Activated CD8-positive, alpha-beta memory T cell treated with anti-CD3 and anti-CD28 coated beads for 1 hour (primary cell): Measurements from ENCODE around the gene GPC1.

Experiments used
- DNase-seq, 2 donors: peaks; one replicate each; pipeline ENCODE4 v3.0.0-alpha.2; 2020; ENCODE audit warnings: low read depth in 1 of 2; ENCODE audit errors: extremely low read depth in 1 of 2

GPC1 gene

DNA sequence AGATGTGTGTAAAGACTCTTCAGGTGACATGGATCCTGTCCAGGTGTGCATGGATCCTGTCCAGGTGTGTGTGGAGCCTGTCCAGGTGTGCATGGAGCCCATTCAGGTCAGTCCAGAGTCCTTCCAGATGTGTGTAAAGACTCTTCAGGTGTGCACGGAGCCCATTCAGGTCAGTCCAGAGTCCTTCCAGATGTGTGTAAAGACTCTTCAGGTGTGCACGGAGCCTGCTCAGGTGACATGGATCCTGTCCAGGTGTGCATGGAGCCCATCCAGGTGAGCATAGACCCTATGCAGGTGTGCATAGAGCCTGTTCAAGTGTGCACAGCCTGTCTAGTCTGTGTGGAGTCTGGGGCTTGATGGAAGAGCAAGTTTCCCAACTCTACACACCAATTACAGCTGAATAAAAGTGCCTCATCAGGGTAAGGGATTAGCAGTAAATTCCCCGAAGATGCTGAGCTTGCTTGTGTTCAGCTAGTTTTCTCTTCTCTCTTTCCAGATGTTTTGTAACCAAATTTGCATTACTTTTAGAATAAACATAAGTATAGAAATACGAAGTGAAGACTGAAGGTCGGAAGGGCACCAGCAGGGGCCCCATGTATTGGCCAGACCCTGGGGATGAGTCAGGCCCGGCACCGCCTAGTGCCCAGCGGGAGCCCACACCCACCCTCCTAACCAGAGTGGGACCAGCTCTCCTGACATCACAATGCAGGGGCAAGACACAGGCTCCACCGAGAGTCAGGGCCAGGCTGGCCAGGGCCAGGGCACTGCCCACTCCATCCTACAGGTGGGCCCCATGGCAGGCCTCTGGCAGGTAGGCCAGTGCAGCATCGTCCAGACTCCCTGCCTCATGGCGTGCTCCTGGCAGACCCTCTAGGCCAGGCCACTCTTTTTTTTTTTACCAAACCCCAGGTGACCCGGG lies 38.6 kb upstream of the GPC1 start:
- no peak for DNase-seq

DNA sequence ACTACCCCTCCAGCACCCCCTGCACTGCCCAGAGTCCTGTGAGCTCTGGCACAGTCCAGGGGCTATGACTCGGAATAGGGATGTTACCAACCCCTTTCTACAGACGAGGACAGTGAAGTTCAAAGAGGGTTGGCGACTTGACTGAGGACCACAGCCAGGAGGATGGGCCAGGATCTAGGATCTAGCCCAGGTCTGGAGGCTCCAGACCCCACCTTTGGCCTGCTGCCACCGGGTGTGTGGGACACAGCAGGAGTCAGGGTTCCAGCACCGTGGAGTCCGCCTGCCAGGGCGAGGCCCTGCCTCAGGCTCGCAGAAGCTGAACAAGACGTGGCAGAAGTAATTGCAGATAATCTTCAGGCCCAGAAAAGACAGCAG lies 37.9 kb upstream of the GPC1 start:
- DNase-seq, result no peak

DNA sequence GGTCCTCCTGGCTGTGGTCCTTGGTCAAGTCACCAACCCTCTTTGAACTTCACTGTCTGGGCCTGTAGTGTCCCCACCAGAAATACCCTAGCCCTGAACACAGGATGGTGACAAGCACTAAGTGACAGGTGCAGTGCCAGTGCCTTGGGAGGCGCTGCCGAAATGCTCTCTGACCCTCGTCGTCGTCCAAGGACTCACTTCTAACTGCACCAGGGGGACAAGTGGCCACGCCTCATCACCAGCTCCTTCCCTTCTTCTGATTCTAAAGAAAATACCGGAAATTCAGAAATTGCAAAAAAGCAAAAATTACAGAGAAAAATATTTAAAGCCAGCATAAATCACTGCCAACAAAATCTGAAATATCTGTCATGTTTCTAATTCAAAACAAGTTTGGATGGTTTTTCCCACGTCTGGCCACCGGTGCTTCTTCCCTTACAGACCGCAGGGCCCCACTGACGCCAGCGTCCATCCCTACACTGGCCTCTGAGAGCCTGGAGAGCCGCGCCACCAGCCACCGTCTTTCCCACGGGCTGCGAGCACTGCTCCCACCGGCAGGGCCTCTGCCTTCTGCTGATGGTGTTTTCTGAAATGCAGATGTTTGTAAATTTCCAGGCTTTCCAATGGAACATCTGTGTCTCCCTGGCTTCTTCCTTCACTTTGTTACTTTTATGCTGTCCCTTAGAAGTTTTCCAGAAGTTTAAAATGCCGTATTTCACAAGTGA lies 37.4 kb upstream of the GPC1 start:
- DNase-seq, result no peak

DNA sequence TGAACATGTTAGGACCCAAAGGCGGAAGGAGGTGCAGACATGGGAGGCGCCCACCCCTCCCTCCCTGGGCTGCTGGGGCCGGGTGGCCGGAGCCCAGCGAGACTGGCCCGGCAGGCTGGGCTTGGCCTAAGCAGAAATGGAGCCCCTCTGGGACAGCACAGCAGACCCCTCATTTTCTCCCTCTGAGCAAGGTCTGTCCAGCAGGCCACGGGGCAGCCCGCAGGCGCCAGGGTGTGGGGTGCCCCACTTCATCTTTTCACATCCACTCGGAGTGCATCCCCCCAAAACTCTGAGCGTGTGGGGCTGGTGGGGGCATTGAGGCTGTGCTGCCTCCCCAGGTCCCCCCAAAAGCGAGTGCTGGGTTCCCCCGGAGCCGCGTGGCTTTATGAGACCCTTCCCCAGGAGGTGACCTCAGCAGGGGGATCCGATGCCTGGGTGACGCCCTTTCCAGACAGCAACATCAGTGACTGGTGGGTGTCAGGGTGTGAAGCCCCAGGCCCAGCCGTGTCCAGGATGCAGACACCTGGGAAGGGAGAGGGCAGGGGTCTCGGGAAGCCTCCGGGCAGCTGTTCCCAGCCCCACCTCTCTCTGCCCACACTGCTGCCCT lies 36.7 kb upstream of the GPC1 start:
- no peak for DNase-seq

DNA sequence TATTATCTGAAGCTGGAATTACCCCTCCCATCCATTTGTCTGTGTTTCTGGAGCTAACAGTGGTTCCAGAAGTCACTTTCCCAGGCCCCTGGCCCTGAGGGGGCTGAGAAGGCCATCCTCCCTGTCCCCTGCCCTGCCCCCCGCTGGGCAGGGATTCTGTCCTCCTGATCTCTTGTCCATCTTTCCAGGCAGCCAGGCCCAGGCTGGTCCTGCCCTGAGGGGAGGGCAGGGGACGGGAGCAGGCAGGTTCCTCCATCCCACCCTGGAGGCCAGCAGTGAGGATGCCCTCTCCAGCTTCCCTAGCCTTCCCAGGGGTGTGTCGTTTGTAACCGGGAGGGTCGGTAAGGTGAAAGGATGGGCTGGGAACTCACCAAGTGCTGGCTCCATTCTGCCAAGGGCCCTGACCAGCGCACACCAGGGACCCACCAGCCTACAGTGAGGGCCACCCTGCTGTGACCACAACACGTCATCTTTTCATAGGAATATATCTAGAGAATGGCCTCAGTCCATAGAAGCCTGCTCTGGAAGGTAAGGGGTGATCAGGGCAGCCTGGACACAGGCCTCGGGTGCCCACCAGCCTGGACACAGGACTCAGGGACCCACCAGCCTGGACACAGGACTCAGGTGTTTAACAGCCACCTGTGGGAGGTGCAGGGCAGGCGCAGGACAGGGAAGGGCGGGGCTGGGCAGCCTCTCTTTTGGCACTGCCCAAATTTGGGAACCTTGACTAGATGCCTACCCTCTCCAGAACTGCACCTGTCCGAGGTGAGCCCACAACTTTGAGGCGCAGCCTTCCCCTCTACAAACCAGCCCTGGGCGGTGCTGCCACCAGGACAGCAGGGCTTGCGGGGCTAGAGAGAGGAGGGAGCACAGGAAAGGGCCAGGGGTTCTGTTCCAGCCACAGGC lies 35.8 kb upstream of the GPC1 start:
- DNase-seq, result no peak

DNA sequence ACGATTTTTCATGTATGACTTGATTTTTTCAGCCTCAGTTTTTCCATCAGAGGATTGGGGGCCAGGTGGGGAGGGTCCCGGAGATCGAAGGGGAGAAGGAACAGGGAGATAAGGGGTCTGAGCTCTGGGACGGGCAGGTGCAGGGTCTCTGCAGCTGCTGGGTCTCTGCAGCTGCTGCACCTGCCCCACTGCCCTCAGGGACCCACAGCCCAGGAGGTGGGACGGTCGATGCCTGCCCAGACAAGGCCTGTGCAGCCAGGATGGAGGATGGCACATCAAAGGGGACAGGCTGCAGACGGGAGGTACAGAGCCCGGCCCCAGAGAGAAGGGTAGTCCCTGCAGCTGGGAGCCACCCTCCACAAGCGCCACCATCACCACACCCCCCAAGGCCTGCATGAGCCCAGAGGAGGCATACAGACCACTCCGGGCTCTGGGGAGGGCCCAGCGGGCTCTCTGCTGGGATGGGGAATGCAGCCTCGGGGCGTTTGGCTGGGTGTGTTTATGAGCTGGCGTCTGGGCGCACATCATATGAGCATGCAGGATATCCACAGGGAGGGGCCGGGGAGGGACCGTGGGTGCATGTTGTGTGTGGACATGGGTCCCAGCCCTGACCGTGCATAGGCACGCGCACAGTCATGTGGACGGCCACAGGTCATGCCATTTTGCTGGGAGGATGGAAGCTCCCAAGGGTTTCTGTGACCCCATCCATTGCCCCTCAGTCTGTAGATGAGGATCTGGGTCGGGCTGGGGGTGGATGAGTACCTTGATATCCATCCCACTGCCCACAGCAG lies 34.9 kb upstream of the GPC1 start:
- DNase-seq, result no peak

DNA sequence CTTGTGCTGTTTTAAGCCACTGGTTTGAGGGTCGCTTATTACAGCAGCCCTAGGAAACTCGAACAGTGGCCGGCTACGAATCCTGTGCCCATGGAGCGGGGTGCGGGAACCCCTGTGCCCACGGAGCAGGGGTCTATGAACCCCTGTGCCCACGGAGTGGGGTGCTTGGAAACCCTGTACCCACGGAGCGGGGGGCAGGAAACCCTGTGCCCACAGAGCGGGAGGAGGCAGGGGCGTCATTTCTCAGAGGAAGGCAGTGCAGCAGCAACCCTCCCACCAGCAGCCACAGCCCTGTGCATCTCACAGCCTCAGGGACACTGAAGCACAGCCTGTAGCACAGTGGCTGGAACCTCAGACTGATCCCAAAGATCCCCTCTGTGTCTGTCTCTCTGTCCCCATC lies 34.2 kb upstream of the GPC1 start:
- no peak for DNase-seq

DNA sequence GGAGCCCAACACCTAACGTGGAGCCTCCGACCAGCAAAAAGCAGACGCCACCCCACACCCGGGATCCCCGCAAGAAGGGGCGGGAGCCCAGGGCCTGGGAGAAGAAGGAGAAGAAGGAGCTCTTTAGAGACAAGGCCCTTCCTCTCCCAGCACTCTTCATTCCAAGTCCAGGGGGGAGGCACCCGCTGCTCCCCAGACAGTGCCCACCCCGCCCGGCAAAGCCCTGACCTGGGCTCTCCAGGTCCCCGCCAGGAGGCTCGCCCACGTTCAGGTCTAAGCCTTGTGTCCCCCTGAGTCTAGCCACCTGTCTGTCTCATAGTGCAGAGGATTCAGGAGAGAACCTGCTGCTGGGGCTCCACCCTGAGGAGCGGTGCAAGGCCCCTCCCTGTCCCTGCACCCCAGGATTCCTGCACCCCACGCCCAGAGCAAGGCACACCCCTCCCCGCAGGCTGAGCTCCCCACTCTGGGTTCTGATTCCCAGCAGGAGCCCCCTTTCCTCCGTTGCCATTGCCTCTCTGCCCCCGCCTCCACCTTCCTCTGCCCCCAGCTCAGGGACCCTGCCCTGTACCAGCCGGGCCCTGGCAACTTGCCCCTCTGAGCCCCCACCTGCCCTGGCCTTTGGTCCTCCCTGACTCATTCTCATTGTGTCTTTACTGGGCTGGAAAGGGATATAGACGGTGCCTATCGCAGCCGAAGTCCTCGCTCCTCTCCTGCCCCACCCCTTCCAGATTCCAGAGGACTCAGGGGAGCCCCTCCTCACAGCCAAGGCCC lies 33.5 kb upstream of the GPC1 start:
- no peak for DNase-seq

DNA sequence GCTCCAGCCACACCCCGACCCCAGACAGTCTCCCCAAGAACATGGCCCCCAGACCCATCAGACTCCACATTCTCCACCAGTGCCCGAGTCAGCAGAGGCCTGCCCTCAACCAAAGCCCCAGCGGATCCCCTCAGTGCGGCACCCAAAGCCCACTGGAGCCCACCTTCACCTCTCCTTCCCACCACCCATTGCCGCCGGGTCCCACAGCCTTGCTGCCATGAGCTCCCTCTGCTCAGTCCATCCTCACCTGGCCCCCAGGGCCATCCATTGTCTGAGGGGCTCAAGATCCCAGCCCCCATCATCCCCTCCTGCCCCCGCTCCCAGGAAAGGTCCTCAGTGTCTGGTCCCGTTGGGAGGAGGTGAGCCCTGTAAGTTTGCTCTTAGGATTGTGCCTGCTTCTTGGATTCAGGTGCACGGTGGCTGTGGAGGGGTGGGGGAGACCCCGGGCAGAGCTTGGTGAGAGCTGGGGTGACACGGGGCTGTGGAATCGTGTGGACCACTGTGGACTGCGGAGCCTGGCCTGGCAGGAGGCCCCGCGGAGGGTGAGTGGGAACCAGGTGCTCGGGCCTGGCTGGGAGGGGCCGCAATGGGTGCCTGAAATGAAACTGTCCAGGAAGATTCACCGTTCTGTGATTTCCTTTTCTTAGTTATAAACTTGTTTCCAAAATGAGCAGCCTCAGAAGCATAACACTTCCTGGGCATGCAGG lies 32.7 kb upstream of the GPC1 start:
- DNase-seq, result no peak

DNA sequence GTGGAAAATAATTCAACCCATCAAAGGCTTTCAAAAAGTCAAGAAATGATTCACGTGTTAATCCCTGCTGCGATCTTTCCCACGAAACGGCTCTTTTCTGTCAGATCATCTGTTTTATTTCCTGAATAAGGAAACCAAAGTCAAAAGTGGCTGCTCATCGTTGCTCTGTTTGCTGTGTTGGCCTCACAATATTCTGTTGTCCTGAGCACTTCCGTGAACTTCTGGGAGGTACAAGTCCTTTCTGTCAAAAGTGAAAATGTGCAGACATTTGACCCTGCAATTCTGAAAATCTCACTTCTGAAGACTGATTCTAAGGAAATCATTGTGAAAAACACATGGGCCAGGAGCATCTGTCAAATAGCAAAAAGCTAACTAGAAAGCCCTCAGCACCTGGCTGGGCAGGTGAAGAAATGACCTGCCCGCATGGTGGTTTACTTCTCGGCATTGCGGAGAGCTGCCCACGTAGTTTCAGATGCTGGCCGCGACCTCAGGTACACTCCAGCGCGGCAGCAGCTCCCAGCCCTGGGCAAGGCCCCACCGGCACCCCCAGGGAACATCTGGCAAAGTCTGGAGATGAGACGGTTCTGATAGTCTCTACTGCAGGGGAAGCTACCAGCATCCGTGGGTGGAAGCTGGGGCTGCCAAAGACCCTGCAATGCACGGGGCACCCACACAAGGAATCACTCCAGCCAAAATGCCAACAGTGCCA lies 31.9 kb upstream of the GPC1 start:
- no peak for DNase-seq

DNA sequence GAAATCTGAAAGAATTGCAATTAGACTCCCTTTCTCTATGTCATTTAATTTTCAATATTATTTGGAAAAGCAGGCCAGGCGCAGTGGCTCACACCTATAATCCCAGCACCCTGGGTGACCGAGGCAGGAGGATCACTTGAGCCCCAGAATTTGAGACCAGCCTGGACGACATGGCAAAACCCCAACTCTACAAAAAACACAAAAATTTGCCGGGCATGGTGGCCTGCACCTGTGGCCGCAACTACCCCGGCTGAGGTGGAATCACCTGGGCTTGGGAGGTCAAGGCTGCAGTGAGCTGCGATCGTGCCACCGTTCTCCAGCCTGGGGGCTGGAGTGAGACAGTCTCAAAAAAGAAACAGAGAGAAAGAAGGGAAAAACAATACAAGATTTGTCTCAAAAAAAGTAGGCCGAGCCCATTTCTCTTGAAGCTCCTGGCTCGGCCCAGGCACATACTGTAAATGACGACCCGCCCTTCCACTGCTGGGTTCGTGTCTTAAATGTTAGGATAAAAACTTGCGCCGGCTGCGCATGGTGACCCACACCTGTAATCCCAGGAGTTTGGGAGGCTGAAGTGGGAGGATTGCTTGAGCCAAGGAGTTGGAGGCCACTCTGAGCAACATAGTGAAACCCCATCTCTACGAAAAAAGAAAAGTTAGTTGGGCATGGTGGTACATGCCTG lies 31.1 kb upstream of the GPC1 start:
- DNase-seq, result no peak

DNA sequence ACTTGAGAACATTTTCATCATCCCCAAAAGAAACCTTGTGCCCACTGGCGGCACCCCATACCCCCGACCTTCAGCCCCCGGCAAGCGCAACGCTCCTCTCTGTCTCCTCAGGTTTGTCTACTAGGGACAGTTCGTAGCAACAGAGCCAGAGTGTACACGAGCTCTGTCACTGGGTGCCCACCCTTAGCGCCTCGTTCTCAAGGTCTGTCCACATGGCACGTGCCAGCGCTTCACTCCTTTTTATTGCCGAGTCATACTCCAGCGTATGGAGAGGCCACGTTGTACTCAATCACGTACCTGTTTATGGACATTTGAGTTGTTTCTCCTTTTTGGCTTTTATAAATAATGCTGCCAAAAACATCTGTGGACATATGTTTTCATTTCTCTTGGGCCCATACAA lies 30.3 kb upstream of the GPC1 start:
- DNase-seq, result no peak

DNA sequence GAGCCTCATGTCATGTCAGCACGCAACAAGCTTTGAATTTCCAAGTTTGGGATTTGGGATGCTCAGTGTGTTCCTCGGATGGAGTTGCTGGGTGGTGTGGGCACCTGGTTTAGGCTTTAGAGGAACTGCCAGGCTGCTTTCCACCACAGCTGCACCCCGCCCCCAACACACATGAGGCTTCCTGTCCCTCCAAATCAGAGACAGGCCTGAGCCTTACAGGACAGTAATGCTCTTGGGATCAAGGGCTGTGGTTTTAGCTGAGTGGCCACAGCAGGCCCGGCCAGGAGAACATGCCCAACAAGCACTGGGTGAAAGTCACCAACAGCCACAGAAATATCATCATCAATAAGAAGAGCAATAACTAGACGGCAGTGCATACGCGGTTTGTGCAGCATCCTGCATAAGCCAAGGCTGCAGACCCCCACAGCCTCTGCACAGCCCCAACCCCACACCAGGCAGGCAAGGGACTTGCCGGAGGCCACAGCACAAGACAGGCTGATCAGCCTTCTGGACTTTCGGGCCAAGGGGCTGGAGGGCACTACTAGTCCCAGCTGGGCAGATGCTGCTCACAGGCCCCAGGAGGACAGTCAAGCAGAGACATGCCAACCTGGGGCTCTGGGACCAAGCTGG lies 29.7 kb upstream of the GPC1 start:
- no peak for DNase-seq

DNA sequence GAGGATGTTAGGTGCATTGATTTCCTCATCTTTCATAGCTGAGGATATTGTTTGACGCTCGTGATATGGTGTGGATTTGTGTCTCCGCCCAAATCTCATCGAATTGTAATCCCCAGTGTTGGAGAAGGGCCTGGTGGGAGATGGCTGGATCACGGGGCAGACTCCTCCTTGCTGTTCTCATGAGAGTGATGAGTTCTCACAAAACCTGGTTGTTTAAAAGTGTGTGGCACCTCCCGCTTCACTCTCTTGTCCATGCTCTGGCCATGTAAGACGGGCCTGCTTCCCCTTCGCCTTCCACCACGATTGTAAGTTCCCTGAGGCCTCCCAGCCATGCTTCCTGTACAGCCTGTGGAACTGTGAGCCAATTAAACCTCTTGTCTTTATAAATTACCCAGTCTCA lies 28.4 kb upstream of the GPC1 start:
- no peak for DNase-seq

DNA sequence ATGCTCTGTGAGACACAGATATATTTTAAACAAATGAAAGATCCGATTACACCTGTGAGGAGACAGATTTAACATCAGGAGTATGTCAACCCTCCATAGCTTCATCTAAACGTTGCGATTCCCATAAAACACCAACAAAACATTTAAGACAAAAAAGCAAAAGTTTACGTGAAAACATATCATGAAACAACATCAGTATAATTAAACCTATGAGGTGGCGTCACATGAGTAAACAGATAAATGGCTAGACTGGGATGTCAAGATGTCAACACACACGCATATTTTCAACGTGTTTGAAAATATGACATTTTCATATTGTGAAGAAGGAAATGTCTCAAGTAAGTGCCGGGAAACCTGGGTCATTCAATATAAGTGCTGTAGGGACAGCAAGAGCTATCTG lies 25.5 kb upstream of the GPC1 start:
- DNase-seq, result no peak

DNA sequence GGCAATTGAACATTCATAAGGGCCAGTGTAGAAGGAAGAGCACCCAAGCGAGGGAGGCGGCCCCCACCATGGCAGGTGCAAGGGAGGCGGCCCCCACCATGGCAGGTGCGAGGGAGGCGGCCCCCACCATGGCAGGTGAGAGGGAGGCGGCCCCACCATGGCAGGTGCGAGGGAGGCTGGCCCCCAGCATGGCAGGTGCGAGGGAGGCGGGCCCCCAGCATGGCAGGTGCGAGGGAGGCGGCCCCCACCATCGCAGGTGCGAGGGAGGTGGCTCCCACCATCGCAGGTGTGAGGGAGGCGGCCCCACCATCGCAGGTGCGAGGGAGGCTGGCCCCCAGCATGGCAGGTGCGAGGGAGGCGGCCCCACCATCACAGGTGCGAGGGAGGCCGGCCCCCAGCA lies 24.7 kb upstream of the GPC1 start:
- no peak for DNase-seq
